Activated CD4-positive, alpha-beta T cell treated with anti-CD3 and anti-CD28 coated beads for 48 hours (primary cell): ENCODE data around the gene ZNF580.

Experiments used
- DNase-seq: peaks from one replicate; pipeline ENCODE4 v3.0.0-alpha.2; 2020

Gene ZNF580

GRCh38 chr19:55663846-55664536 lies 23.2 kb downstream of the ZNF580 start:
- no peak for DNase-seq

GRCh38 chr19:55666343-55667005 lies 25.7 kb downstream of the ZNF580 start:
- no peak for DNase-seq

- no peak for DNase-seq
These were observed 26.2 kb downstream of the ZNF580 start for GRCh38 chr19:55667006-55667381.

- no peak for DNase-seq
These were observed 26.7 kb downstream of the ZNF580 start for GRCh38 chr19:55667511-55667910.

- no peak for DNase-seq
These were observed 27.2 kb downstream of the ZNF580 start for GRCh38 chr19:55667958-55668357.

GRCh38 chr19:55668603-55669348 lies 28.0 kb downstream of the ZNF580 start:
- no peak for DNase-seq

- DNase-seq, result no peak
These were observed 28.8 kb downstream of the ZNF580 start for GRCh38 chr19:55669418-55670279.

- no peak for DNase-seq
These were observed 29.7 kb downstream of the ZNF580 start for GRCh38 chr19:55670280-55671053.

GRCh38 chr19:55671054-55671378 lies 30.2 kb downstream of the ZNF580 start:
- no peak for DNase-seq

- no peak for DNase-seq
These were observed 31.6 kb downstream of the ZNF580 start for GRCh38 chr19:55672418-55672817.

GRCh38 chr19:55673465-55673864 lies 32.7 kb downstream of the ZNF580 start:
- no peak for DNase-seq

- no peak for DNase-seq
These were observed 33.1 kb downstream of the ZNF580 start for GRCh38 chr19:55673889-55674288.

GRCh38 chr19:55674459-55674840 lies 33.6 kb downstream of the ZNF580 start:
- DNase-seq, result no peak

- DNase-seq, result peak; percentile 99
These were observed 34.2 kb downstream of the ZNF580 start, which contains the start of gene EPN1 for GRCh38 chr19:55674841-55675660. TSS of gene EPN1 (plus strand) at chr19:55675226. CDS start at chr19:55678628, 3,402 bp downstream.

GRCh38 chr19:55675661-55676354 lies 35.0 kb downstream of the ZNF580 start:
- DNase-seq, result no peak

- DNase-seq, result no peak
These were observed 35.6 kb downstream of the ZNF580 start for GRCh38 chr19:55676383-55676782.

GRCh38 chr19:55676889-55677505 lies 36.2 kb downstream of the ZNF580 start:
- DNase-seq, result no peak

GRCh38 chr19:55677572-55678028 lies 36.8 kb downstream of the ZNF580 start:
- DNase-seq, result no peak

GRCh38 chr19:55678121-55678671 lies 37.4 kb downstream of the ZNF580 start:
- no peak for DNase-seq
